Daoy (cell line): ENCODE results near the gene IL22RA2. TPM values are rescaled to one million over a fixed set of nuclear protein-coding genes. Genes with fewer than 3 reads are reported as not detected.

ENCODE experiments used
- DNase-seq: peaks from one replicate; pipeline ENCODE4 v3.0.0-alpha.2; 2015; ENCODE audit warnings: low read depth
- total RNA-seq: library from RNA; depleted of rRNA; stranded (reverse); fragments of >200 nt; shearing (Covaris generic); gene quantifications from 2 replicates; pipeline ENCODE4 v1.2.3, GENCODE V29; 2014

Gene IL22RA2
- total RNA-seq, 1 experiment from 2014 or later, result not detected

- no peak for DNase-seq
These were observed 24.5 kb upstream of the IL22RA2 start for GRCh38 chr6:137197684-137198645.

- no peak for DNase-seq
These were observed 20.0 kb upstream of the IL22RA2 start for GRCh38 chr6:137193256-137194070.

DNA sequence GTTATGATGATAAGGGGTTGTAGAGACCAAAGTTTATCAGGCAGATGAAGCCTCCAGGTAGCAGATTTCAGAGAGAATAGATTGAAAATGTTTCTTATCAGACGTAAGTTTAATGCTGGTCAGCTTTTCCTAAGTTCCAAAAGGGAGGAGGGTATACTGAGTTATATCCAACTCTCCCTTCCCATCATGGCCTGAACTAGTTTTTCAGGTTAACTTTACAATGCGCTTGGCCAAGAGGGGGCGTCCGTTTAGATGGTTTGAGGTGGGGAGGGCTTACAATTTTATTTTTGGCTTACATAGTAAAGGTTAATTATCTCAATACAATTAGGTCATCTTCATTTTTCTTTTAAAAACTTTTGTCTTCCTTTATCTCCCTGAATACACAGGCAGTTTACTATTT lies 19.4 kb upstream of the IL22RA2 start:
- DNase-seq, result no peak

GRCh38 chr6:137191670-137192069 lies 18.2 kb upstream of the IL22RA2 start:
- DNase-seq, result no peak

DNA sequence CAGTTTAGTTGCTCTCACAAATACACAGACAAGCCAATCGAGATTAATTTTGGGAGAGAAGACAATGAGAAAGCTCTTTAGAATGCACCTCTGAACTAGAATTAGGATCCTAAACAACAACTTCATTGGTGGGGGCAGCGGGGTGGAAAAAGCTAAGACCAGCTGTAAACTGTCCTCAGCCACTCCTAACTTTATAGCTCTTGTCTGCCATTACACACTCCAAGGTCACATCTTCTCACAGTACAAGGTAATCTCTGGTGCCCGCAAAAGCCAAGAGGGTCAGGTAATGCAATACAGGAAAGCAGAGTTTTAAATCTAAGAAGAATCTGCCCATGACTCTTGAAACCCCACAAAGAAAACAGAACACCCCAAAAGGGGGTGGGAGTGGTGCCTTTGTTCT lies 17.8 kb upstream of the IL22RA2 start:
- no peak for DNase-seq

- no peak for DNase-seq
These were observed 17.2 kb upstream of the IL22RA2 start for GRCh38 chr6:137190583-137191094.

- DNase-seq, result no peak
These were observed 15.4 kb upstream of the IL22RA2 start for GRCh38 chr6:137188855-137189254.

DNA sequence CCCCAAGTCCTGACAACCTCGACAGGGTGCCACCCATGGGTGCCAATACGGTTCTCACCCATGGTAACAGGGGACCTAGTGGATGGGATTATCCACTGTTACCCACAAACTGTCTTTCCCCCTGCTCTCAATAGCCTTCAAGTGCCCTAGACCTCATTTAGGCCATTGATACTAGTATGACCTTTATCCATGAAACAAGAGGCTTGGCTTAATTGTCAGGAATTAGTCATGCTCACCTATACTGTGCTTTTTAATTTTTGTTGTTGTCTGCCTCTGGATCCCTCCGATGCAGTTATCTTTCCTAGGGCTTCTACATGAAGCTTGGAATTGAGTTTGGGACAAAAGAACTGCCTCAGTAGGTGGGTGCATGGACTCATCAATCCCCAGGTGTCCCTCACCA lies 11.8 kb upstream of the IL22RA2 start:
- no peak for DNase-seq

GRCh38 chr6:137182654-137183073 lies 9.2 kb upstream of the IL22RA2 start:
- DNase-seq, result no peak

DNA sequence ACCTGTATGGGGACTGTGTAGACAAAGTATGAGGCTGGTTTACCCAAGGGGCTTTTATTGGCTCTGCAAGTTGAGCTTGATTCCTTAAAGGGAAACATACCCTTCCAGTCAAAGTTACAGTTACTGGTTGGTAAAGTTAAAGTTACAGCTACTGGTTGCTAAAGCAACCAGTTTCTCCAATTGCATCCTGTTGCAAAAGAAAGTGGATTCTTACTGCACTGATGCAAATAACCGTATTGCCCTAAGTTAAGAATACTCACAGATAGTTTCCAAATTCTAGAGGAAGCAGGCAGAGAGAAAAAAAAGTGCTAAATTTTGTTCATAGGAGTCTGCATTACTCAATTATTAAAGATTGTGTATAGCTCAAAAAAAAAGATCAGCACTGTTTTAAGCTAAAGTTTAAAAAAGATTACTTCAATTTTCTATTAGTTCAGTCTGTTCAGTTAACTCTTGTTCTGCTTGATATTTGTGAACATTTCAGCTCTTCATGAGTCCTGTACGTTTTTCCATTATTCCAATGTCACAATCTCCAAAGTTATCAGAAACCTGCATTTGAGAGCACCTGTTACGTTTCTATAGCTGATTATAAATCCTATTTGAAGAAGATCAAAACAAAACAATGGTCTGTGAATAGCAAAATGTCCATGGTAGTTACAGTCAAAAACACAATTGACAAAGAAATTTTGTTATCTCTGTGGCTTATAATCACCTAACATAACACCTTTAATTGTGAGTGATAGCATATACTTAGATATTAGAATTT lies 8.6 kb upstream of the IL22RA2 start:
- no peak for DNase-seq

DNA sequence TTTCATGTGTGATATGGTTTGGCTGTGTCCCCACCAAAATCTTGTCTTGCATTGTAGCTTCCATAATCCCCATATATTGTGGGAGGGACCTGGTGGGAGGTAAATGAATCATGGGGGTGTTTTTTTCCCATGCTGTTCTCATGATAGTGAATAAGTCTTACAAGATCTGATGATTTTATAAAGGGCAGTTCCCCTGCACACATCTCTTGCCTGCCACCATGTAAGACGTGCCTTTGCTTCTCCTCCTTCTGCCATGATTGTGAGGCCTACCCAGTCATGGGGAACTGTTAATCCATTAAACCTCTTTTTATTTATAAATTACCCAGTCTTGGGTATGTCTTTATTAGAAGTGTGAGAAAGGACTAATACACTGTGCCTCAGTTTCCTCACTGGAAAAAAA lies 4.2 kb upstream of the IL22RA2 start:
- no peak for DNase-seq

DNA sequence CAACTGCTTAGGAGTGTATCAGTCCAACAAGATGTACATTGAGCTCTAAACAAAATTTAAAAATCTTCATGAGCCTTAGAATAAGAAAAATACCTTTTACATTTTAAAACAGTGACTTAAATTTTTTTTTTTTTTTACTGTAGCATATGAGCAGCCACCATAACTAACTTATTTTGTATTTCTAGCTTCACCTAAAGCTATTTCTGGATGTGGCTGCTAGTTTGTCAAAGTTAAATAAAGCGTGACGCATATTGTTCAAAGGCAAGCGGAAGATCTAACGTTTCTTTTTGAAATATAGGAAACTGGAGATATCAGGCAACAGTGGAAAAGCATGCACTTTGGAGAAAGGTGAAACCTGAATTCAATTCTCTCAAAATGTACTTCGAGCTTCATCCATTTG lies 3.3 kb upstream of the IL22RA2 start:
- DNase-seq, result no peak

GRCh38 chr6:137175868-137176245 lies 2.4 kb upstream of the IL22RA2 start:
- no peak for DNase-seq

DNA sequence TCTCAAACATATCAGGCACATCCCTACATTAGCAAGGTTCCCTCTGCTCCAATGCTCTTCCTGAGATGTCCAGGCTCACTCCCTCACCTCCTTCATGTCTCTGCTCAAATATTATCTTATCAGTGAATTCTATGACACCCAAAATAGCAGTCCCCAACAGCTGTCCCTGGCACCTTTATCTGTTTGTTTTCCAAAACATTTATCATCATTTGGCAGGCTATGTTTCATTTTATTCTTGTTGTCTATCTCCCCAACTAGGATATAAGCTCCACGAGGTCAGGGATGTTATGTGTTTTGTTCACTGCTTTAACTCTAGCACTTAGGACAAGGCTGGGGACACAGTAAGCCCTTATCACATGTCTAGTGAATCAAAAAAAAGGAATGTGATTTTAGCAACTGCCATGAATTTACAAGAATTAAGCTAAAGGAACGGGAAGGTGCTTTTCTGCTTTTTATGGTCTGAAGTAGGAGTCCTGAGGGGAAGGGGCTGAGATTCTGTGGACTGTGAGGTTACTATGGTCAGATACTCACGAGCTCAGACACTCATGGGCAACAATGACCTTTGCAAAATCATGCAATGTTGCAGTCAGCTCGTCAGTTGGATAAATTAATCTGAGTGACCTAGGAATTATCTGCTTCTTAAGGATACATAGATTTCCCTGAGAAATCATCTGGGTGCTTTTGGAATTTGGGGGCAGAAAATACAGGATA lies 1.9 kb upstream of the IL22RA2 start:
- no peak for DNase-seq

GRCh38 chr6:137172734-137173431 lies 561 bp downstream of the IL22RA2 start:
- DNase-seq, result no peak

- DNase-seq, result peak; percentile 14
These were observed 1.4 kb downstream of the IL22RA2 start for GRCh38 chr6:137171824-137172733.

GRCh38 chr6:137171053-137171374 lies 2.4 kb downstream of the IL22RA2 start:
- DNase-seq, result no peak

DNA sequence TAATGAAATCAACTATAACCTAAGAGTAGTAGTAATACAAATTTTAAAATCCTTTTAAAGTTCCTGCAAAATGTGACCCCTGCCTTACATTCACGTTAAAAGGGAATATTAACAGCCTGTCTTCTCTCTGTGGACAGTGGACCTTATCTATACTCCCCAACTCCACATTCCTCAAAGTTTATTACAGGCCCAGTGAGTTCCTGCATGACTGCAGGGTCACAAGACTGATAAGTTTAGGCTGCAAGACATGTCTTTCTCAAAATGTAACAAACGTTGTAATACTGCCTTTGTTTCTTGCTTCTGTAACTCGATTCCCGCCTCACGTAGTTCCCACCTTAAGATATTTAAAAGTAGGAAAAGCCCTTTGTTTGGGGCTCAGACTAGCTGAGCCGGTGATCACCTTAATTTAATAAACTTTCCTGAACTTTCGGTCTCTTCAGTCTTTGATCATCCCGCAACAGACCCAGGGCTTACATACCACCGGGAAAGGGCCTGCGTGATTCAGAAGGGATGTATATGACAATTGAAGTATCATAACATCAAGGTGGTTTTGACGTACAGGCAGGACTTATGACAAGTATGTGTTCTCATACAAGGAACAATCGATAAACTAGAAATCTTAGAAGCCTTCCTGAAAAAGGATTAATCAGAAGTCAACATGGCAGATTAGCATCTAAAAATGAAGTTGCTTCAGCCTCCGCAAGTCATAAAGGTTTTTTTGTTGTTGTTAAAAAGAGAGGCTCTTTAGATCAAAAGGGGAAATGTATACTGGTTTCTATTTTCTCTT lies 3.0 kb downstream of the IL22RA2 start:
- DNase-seq, result no peak
